Astrocyte (in vitro differentiated cells and primary cell): ENCODE measurements around the gene ZNF33A. TPM values are rescaled to one million over a fixed set of nuclear protein-coding genes. Genes with fewer than 3 reads are reported as not detected.

Source experiments
- DNase-seq: peaks from one replicate; pipeline ENCODE4 v3.0.0-alpha.2; 2010; ENCODE audit warnings: low read depth
- FAIRE-seq: peaks from 2 replicates; lab custom pipeline; 2011; peaks lifted over from hg19 to GRCh38; lab: Jason Lieb, UNC
- H2AFZ ChIP-seq: 2 replicates; pipeline ENCODE4 v1.6.0; 2012; ENCODE audit warnings: low read depth, low read length, inconsistent platforms
- H3K27ac ChIP-seq: 2 replicates; pipeline ENCODE4 v1.5.1; 2011; ENCODE audit warnings: low read depth, low read length, inconsistent platforms
- H3K27me3 ChIP-seq: 2 replicates; pipeline ENCODE4 v1.6.0; 2011; ENCODE audit warnings: low read length, inconsistent platforms; ENCODE audit not compliant: insufficient read depth
- H3K36me3 ChIP-seq: 2 replicates; pipeline ENCODE4 v1.5.1; 2011; ENCODE audit warnings: low read length, inconsistent platforms; ENCODE audit not compliant: insufficient read depth
- H3K4me1 ChIP-seq: 2 replicates; pipeline ENCODE4 v1.5.1; 2011; ENCODE audit warnings: low read length, inconsistent platforms; ENCODE audit not compliant: insufficient read depth
- H3K4me2 ChIP-seq: 2 replicates; pipeline ENCODE4 v1.6.0; 2012; ENCODE audit warnings: low read length, inconsistent platforms
- H3K4me3 ChIP-seq: 2 replicates; pipeline ENCODE4 v1.5.1; 2011; ENCODE audit warnings: low read depth, mild to moderate bottlenecking, low read length, inconsistent platforms; ENCODE audit not compliant: insufficient read depth
- H3K79me2 ChIP-seq: 2 replicates; pipeline ENCODE4 v1.6.0; 2012; ENCODE audit warnings: mild to moderate bottlenecking, low read length, inconsistent platforms; ENCODE audit not compliant: insufficient read depth
- H3K9ac ChIP-seq: 2 replicates; pipeline ENCODE4 v1.6.0; 2012; ENCODE audit warnings: mild to moderate bottlenecking, low read length, inconsistent platforms
- H3K9me3 ChIP-seq: 2 replicates; pipeline ENCODE4 v1.5.1; 2012; ENCODE audit warnings: low read depth, mild to moderate bottlenecking, low read length, inconsistent platforms; ENCODE audit not compliant: insufficient read depth
- H4K20me1 ChIP-seq: 2 replicates; pipeline ENCODE4 v1.6.0; 2012; ENCODE audit warnings: low read length, inconsistent platforms; ENCODE audit not compliant: insufficient read depth
- H3K27ac Mint-ChIP-seq: one replicate; pipeline ENCODE4 v1.8.0; 2021; ENCODE audit warnings: mild to moderate bottlenecking, mixed read lengths; ENCODE audit not compliant: unreplicated experiment
- H3K27me3 Mint-ChIP-seq: one replicate; pipeline ENCODE4 v1.8.0; 2021; ENCODE audit warnings: low read depth, mixed read lengths; ENCODE audit not compliant: unreplicated experiment
- H3K36me3 Mint-ChIP-seq: one replicate; pipeline ENCODE4 v1.8.0; 2021; ENCODE audit warnings: low read depth, mixed read lengths; ENCODE audit not compliant: unreplicated experiment
- H3K4me1 Mint-ChIP-seq: one replicate; pipeline ENCODE4 v1.8.0; 2021; ENCODE audit warnings: low read depth, mixed read lengths; ENCODE audit not compliant: unreplicated experiment
- H3K4me3 Mint-ChIP-seq: one replicate; pipeline ENCODE4 v1.8.0; 2021; ENCODE audit warnings: mild to moderate bottlenecking, moderate library complexity, mixed read lengths; ENCODE audit not compliant: unreplicated experiment
- H3K9me3 Mint-ChIP-seq: one replicate; pipeline ENCODE4 v1.8.0; 2021; ENCODE audit warnings: mild to moderate bottlenecking, mixed read lengths; ENCODE audit not compliant: unreplicated experiment
- EZH2 ChIP-seq: IDR thresholded peaks from 2 replicates; pipeline ENCODE4 v1.6.1; 2012; ENCODE audit warnings: mild to moderate bottlenecking, low read length, inconsistent platforms; ENCODE audit not compliant: insufficient read depth
- total RNA-seq: library from RNA; stranded (reverse); gene quantifications from 2 replicates; pipeline ENCODE4 v1.2.1, GENCODE V29; 2021
- TF ChIP-seq, protein P1 (sequence below): IDR thresholded peaks from 2 replicates; pipeline ENCODE4 v1.5.1; 2011; ENCODE audit warnings: low read depth, mild to moderate bottlenecking, inconsistent platforms, low read length, moderate library complexity; ENCODE audit not compliant: insufficient read depth

The ZNF33A gene
- total RNA-seq, 1 donor from 2014 or later: 11.6 TPM

DNA sequence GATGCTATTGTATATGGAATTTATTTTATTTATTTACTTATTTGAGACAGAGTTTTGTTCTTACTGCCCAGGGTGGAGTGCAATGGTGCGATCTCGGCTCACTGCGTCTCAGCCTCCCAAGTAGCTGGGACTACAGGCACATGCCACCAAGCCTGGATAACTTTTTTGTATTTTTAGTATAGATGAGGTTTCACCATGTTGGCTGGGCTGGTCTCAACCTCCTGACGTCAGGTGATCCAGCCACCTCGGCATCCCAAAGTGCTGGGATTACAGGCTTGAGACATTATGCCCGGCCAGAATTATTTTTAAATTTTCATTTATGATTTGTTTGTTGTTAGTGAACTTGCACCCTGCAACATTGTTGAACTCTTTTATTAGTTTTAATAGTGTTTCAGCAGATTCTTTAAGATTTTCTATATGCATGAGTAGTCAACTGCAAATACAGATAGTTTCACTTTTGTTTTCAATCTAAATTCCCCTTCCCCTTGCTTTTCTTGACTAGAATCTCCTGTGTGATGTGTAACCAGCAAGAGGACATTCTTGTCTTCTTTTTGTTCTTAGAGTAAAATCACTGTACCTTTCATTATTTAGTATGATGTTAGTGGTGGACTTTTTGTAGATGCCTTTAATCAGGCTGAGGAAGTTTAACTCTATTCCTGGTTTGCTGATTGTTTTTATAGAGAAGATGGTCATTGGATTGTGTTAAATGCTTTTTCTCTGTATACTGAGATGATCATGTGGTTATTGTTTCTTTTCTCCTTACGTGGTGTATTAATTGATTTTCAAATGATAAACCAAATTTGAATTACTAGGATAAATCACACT lies 27.8 kb downstream of the ZNF33A start:
- H3K4me3 ChIP-seq: no peak overlapping the region
- H3K36me3 Mint-ChIP-seq: peaks cover 2% of the 10 kb centered on the region

DNA sequence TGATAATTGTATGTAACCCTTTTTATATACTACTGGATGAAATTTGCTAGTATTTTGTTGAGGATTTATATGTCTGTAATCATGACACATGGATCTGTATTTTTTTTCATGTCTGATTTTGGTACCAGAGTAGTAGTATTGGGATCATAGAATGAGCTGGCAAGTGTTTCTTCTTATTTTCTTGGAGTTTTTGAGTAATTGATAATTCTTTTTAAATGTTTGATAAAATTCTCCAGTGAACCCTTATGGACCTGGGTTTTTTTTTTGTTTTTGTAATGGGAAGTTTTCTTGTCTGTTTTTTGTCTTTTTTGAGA lies 28.4 kb downstream of the ZNF33A start:
- no peak overlapping the region for H2AFZ ChIP-seq
- H3K4me1 ChIP-seq: no peaks in the 10 kb centered on the region
- H3K27me3 ChIP-seq: no peaks in the 10 kb centered on the region
- TF ChIP-seq, protein P1, sequence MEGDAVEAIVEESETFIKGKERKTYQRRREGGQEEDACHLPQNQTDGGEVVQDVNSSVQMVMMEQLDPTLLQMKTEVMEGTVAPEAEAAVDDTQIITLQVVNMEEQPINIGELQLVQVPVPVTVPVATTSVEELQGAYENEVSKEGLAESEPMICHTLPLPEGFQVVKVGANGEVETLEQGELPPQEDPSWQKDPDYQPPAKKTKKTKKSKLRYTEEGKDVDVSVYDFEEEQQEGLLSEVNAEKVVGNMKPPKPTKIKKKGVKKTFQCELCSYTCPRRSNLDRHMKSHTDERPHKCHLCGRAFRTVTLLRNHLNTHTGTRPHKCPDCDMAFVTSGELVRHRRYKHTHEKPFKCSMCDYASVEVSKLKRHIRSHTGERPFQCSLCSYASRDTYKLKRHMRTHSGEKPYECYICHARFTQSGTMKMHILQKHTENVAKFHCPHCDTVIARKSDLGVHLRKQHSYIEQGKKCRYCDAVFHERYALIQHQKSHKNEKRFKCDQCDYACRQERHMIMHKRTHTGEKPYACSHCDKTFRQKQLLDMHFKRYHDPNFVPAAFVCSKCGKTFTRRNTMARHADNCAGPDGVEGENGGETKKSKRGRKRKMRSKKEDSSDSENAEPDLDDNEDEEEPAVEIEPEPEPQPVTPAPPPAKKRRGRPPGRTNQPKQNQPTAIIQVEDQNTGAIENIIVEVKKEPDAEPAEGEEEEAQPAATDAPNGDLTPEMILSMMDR: no peak
- TF ChIP-seq EZH2: no peak
- H3K79me2 ChIP-seq: no peaks in the 10 kb centered on the region
- no peak overlapping the region for H3K9ac ChIP-seq
- H3K4me3 ChIP-seq: no peak overlapping the region
- Mint-ChIP-seq H3K4me1 (peaks cover 3% of the 10 kb centered on the region), H3K36me3 (peaks cover 2% of the 10 kb centered on the region), H3K27me3 (no peaks in the 10 kb centered on the region), H3K9me3 (no peaks in the 10 kb centered on the region), H3K4me3 (no peak overlapping the region), H3K27ac (no peak overlapping the region)
- no peaks in the 10 kb centered on the region for H3K9me3 ChIP-seq
- no peak overlapping the region for H3K27ac ChIP-seq
- no peak overlapping the region for H3K4me2 ChIP-seq
- no peak for FAIRE-seq
- no peaks in the 10 kb centered on the region for H3K36me3 ChIP-seq
- H4K20me1 ChIP-seq: no peaks in the 10 kb centered on the region
- no peak for DNase-seq

More for the DNA sequence above, 27.8 kb downstream of the ZNF33A start:
- TF ChIP-seq, protein P1: no peak
- no peak for TF ChIP-seq EZH2
- Histone ChIP-seq H3K4me1 (no peaks in the 10 kb centered on the region), H3K4me2 (no peak overlapping the region), H3K9ac (no peak overlapping the region), H3K36me3 (no peaks in the 10 kb centered on the region), H3K27ac (no peak overlapping the region), H3K9me3 (no peaks in the 10 kb centered on the region), H4K20me1 (no peaks in the 10 kb centered on the region), H2AFZ (no peak overlapping the region), H3K79me2 (no peaks in the 10 kb centered on the region), H3K27me3 (no peaks in the 10 kb centered on the region)
- FAIRE-seq (peak; percentile 62), DNase-seq (no peak)
- Mint-ChIP-seq H3K27ac (peak overlapping the region; percentile 16), H3K4me3 (no peak overlapping the region), H3K4me1 (peaks cover 3% of the 10 kb centered on the region), H3K27me3 (no peaks in the 10 kb centered on the region), H3K9me3 (no peaks in the 10 kb centered on the region)

DNA sequence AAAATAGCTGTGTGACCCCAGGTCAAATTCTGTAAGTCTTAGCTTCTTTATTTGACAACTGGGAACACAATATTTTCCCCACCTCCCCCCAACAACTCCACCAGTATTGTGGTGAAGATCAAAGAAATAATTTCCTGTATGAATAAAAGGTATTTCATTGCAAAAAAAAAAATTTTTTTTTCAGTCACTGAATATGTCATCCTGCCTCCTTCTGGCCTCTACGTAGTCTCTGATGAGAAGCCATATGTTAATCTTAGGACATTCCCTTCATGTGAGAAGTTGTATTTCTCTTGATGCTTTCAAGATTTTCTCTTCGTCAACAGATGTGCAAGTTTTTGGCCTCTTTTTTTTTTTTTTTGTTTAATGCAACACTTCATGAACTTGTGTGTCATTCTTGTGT lies 33.0 kb downstream of the ZNF33A start:
- H3K9me3 Mint-ChIP-seq: no peaks in the 10 kb centered on the region
- H3K36me3 Mint-ChIP-seq: peaks cover 10% of the 10 kb centered on the region
- Histone ChIP-seq H3K27me3 (no peaks in the 10 kb centered on the region), H3K27ac (no peak overlapping the region), H3K36me3 (no peaks in the 10 kb centered on the region), H3K4me2 (no peak overlapping the region), H3K9ac (no peak overlapping the region), H3K4me1 (no peaks in the 10 kb centered on the region), H3K4me3 (no peak overlapping the region), H4K20me1 (no peaks in the 10 kb centered on the region), H2AFZ (no peak overlapping the region), H3K79me2 (no peaks in the 10 kb centered on the region), H3K9me3 (no peaks in the 10 kb centered on the region)
- H3K27ac Mint-ChIP-seq: no peak overlapping the region
- DNase-seq: no peak
- FAIRE-seq: no peak
- TF ChIP-seq, protein P1: no peak
- no peak for TF ChIP-seq EZH2
- no peak overlapping the region for H3K4me3 Mint-ChIP-seq
- peaks cover 5% of the 10 kb centered on the region for H3K4me1 Mint-ChIP-seq
- H3K27me3 Mint-ChIP-seq: no peaks in the 10 kb centered on the region
